GM19324 (cell line): Measurements from ENCODE around the gene ZNF480.
"Not testable (repeated sequence)": the region's sequence is repeated elsewhere in the genome, so short reads cannot be mapped to it uniquely, and the experiment has no call there.

Experiments
- ATAC-seq: cut with Tn5 transposase; IDR thresholded peaks from one replicate; pipeline ENCODE4 v1.9.1; 2021; ENCODE audit warnings: mild to moderate bottlenecking, moderate library complexity; ENCODE audit not compliant: unreplicated experiment, low FRiP score

ZNF480 gene

GRCh38 chr19:52296773-52297600 lies at the start of gene ZNF480:
Gene ZNF480, plus strand, starts transcription at chr19:52297169. Its CDS starts 3,244 bp downstream, at chr19:52300413.
- peak; percentile 67 for ATAC-seq

- ATAC-seq: no peak
Observed at GRCh38 chr19:52248241-52248640, 48.7 kb upstream of the ZNF480 start.

GRCh38 chr19:52258426-52258825 lies 38.5 kb upstream of the ZNF480 start:
- ATAC-seq: no peak

- ATAC-seq: not testable (repeated sequence)
Observed at GRCh38 chr19:52265556-52265955, 31.4 kb upstream of the ZNF480 start.

- ATAC-seq: peak; percentile 97
Observed at GRCh38 chr19:52269338-52270261, 27.4 kb upstream of the ZNF480 start, which contains the start of gene ZNF766. Gene ZNF766, plus strand, starts transcription at chr19:52269587. Its CDS starts 27 bp downstream, at chr19:52269614.

GRCh38 chr19:52270266-52270885 lies 26.6 kb upstream of the ZNF480 start:
- ATAC-seq: no peak

GRCh38 chr19:52273301-52273700 lies 23.7 kb upstream of the ZNF480 start:
- ATAC-seq: no peak

GRCh38 chr19:52274191-52274590 lies 22.8 kb upstream of the ZNF480 start:
- ATAC-seq: no peak

- no peak for ATAC-seq
Observed at GRCh38 chr19:52275988-52276387, 21.0 kb upstream of the ZNF480 start.

GRCh38 chr19:52277471-52277870 lies 19.5 kb upstream of the ZNF480 start:
- ATAC-seq: no peak

- ATAC-seq: no peak
Observed at GRCh38 chr19:52286256-52286655, 10.7 kb upstream of the ZNF480 start.

- no peak for ATAC-seq
Observed at GRCh38 chr19:52291781-52292180, 5.2 kb upstream of the ZNF480 start.

- ATAC-seq: not testable (repeated sequence)
Observed at GRCh38 chr19:52292946-52293345, 4.0 kb upstream of the ZNF480 start.

GRCh38 chr19:52296400-52296772 lies 583 bp upstream of the ZNF480 start:
- ATAC-seq: no peak

GRCh38 chr19:52297601-52298364 lies 814 bp downstream of the ZNF480 start:
- ATAC-seq: no peak

- no peak for ATAC-seq
Observed at GRCh38 chr19:52307275-52307674, 10.3 kb downstream of the ZNF480 start.

GRCh38 chr19:52322429-52322828 lies 25.5 kb downstream of the ZNF480 start:
- ATAC-seq: no peak

- ATAC-seq: no peak
Observed at GRCh38 chr19:52331757-52332156, 34.8 kb downstream of the ZNF480 start.

GRCh38 chr19:52335768-52336116 lies 38.8 kb downstream of the ZNF480 start:
- ATAC-seq: no peak

- no peak for ATAC-seq
Observed at GRCh38 chr19:52336117-52336790, 39.3 kb downstream of the ZNF480 start, which contains the start of gene ZNF610. Gene ZNF610, plus strand, starts transcription at chr19:52336243. Its CDS starts 12,930 bp downstream, at chr19:52349173.
